IMR-90 (cell line): Measurements from ENCODE around the gene TMEM247.

Experiments used
- MAFK ChIP-seq: IDR thresholded peaks from 2 replicates; pipeline ENCODE4 v1.6.1; 2012; ENCODE audit warnings: low read depth, low read length, improper control_type of control experiment
- POLR2A ChIP-seq: IDR thresholded peaks from 2 replicates; pipeline ENCODE4 v1.6.1; 2012; ENCODE audit warnings: mild to moderate bottlenecking, low read depth, low read length
- TF ChIP-seq, protein P1 (sequence below): conservative IDR thresholded peaks from 2 replicates; pipeline ENCODE4 v1.5.1; 2012; ENCODE audit warnings: mild to moderate bottlenecking, low read depth, low read length, improper control_type of control experiment

- TF ChIP-seq MAFK (no peak), POLR2A (no peak)
- TF ChIP-seq, protein P1, sequence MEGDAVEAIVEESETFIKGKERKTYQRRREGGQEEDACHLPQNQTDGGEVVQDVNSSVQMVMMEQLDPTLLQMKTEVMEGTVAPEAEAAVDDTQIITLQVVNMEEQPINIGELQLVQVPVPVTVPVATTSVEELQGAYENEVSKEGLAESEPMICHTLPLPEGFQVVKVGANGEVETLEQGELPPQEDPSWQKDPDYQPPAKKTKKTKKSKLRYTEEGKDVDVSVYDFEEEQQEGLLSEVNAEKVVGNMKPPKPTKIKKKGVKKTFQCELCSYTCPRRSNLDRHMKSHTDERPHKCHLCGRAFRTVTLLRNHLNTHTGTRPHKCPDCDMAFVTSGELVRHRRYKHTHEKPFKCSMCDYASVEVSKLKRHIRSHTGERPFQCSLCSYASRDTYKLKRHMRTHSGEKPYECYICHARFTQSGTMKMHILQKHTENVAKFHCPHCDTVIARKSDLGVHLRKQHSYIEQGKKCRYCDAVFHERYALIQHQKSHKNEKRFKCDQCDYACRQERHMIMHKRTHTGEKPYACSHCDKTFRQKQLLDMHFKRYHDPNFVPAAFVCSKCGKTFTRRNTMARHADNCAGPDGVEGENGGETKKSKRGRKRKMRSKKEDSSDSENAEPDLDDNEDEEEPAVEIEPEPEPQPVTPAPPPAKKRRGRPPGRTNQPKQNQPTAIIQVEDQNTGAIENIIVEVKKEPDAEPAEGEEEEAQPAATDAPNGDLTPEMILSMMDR, result no peak
Measured at GRCh38 chr2:46502291-46502885, 23.0 kb downstream of the TMEM247 start.
